ENCODE data around the gene AHR. TPM values are rescaled to one million over a fixed set of nuclear protein-coding genes. Genes with fewer than 3 reads are reported as not detected.

Gene AHR
- polyA plus RNA-seq, 1 donor (not counting 4 experiments of a cell fraction or from before 2014, with no cell fraction given): 19.4 TPM

- H3K9me1 ChIP-seq (ENCODE audit: control insufficient read depth, extremely low read depth, insufficient read depth, low read length): no peaks in the 10 kb centered on the region
- H3K79me2 ChIP-seq (ENCODE audit: control insufficient read depth, insufficient read depth, low read length): no peaks in the 10 kb centered on the region
- no peak for FAIRE-seq
- dilution Hi-C loops (cut with MboI; ENCODE audit: extremely low pct_ligation_motif_present, low sequenced_read_pairs): no loop called here
- no peaks in the 10 kb centered on the region for H3K27me3 ChIP-seq (ENCODE audit: control insufficient read depth, extremely low read depth, insufficient read depth, low read length)
- DNase-seq (ENCODE audit: low read depth, low spot score): no peak
- TF ChIP-seq CTCF (optimal IDR thresholded peaks at IDR 0.05 in 1 of 3, IDR thresholded peaks at IDR 0.05 in 1 of 3, conservative IDR thresholded peaks at IDR 0.05 in 1 of 3; ENCODE audit: extremely low read depth in 1 of 3, insufficient read depth in 2 of 3, low read length in 3 of 3) (no peak), EZH2 (IDR thresholded peaks at IDR 0.05; ENCODE audit: low read length) (no peak)
- no peaks in the 10 kb centered on the region for H4K20me1 ChIP-seq (ENCODE audit: control insufficient read depth, extremely low read depth, insufficient read depth, low read length)
- no peak overlapping the region for H3K4me3 ChIP-seq (ENCODE audit: control insufficient read depth in 2 of 3, extremely low read depth in 1 of 3, insufficient read depth in 2 of 3, low read depth in 1 of 3, low read length in 3 of 3)
- no peaks in the 10 kb centered on the region for H3K36me3 ChIP-seq (ENCODE audit: control insufficient read depth in 2 of 2, extremely low read depth in 1 of 2, insufficient read depth in 2 of 2, low read length in 2 of 2)
- H3K9me3 ChIP-seq (ENCODE audit: control insufficient read depth, low read depth, low read length): no peaks in the 10 kb centered on the region
- no peaks in the 10 kb centered on the region for H3K4me1 ChIP-seq (ENCODE audit: control insufficient read depth, extremely low read depth, insufficient read depth, low read length)
- H3K4me2 ChIP-seq (ENCODE audit: control insufficient read depth, extremely low read depth, insufficient read depth, low read depth, low read length): no peak overlapping the region
- no peak overlapping the region for H2AFZ ChIP-seq (ENCODE audit: control insufficient read depth, low read length)
- no peak overlapping the region for H3K27ac ChIP-seq (ENCODE audit: control insufficient read depth, insufficient read depth, low read length)
- H3K9ac ChIP-seq (ENCODE audit: control insufficient read depth, extremely low read depth, insufficient read depth, low read length): no peak overlapping the region
These were observed 42.5 kb upstream of the AHR start for GRCh38 chr7:17255926-17256325.

- FAIRE-seq (peak; percentile 71), DNase-seq (ENCODE audit: low read depth, low spot score) (no peak)
- Histone ChIP-seq H3K79me2 (ENCODE audit: control insufficient read depth, insufficient read depth, low read length) (no peaks in the 10 kb centered on the region), H3K27ac (ENCODE audit: control insufficient read depth, insufficient read depth, low read length) (no peak overlapping the region), H3K4me3 (ENCODE audit: control insufficient read depth in 2 of 3, extremely low read depth in 1 of 3, insufficient read depth in 2 of 3, low read depth in 1 of 3, low read length in 3 of 3) (no peak overlapping the region), H4K20me1 (ENCODE audit: control insufficient read depth, extremely low read depth, insufficient read depth, low read length) (no peaks in the 10 kb centered on the region), H3K27me3 (ENCODE audit: control insufficient read depth, extremely low read depth, insufficient read depth, low read length) (no peaks in the 10 kb centered on the region), H3K9me1 (ENCODE audit: control insufficient read depth, extremely low read depth, insufficient read depth, low read length) (no peaks in the 10 kb centered on the region), H3K36me3 (ENCODE audit: control insufficient read depth in 2 of 2, extremely low read depth in 1 of 2, insufficient read depth in 2 of 2, low read length in 2 of 2) (no peaks in the 10 kb centered on the region), H3K9me3 (ENCODE audit: control insufficient read depth, low read depth, low read length) (no peaks in the 10 kb centered on the region), H3K9ac (ENCODE audit: control insufficient read depth, extremely low read depth, insufficient read depth, low read length) (no peak overlapping the region), H3K4me1 (ENCODE audit: control insufficient read depth, extremely low read depth, insufficient read depth, low read length) (no peaks in the 10 kb centered on the region), H2AFZ (ENCODE audit: control insufficient read depth, low read length) (no peak overlapping the region), H3K4me2 (ENCODE audit: control insufficient read depth, extremely low read depth, insufficient read depth, low read depth, low read length) (no peak overlapping the region)
- dilution Hi-C loops (cut with MboI; ENCODE audit: extremely low pct_ligation_motif_present, low sequenced_read_pairs): no loop called here
- TF ChIP-seq CTCF (optimal IDR thresholded peaks at IDR 0.05 in 1 of 3, IDR thresholded peaks at IDR 0.05 in 1 of 3, conservative IDR thresholded peaks at IDR 0.05 in 1 of 3; ENCODE audit: extremely low read depth in 1 of 3, insufficient read depth in 2 of 3, low read length in 3 of 3) (no peak), EZH2 (IDR thresholded peaks at IDR 0.05; ENCODE audit: low read length) (no peak)
These were observed 42.1 kb upstream of the AHR start for GRCh38 chr7:17256375-17256774.
